Nucleus accumbens (tissue), 56 donors: Measurements from ENCODE around the gene KRTAP4-7.
"Not testable (repeated sequence)": the region's sequence is repeated elsewhere in the genome, so short reads cannot be mapped to it uniquely, and the experiment has no call there.

ENCODE experiments used
- DNase-seq, 56 donors: peaks; one replicate each; lab custom pipeline; 2025; lab: John Stamatoyannopoulos, UW

The KRTAP4-7 gene

GRCh38 chr17:41065016-41065689 is 18.8 kb upstream of the KRTAP4-7 start:
- DNase-seq: not testable (repeated sequence)

GRCh38 chr17:41065829-41066624 is 17.9 kb upstream of the KRTAP4-7 start, which contains the start of gene KRTAP2-4:
Gene KRTAP2-4 (minus strand): TSS chr17:41065879. CDS start chr17:41065845, 34 bp downstream.
- DNase-seq: no peak

- DNase-seq: no peak
Observed at GRCh38 chr17:41067281-41067680, 16.7 kb upstream of the KRTAP4-7 start.

- no peak for DNase-seq
Observed at GRCh38 chr17:41069031-41069430, 14.9 kb upstream of the KRTAP4-7 start.

- DNase-seq: no peak
Observed at GRCh38 chr17:41071606-41072360, 12.2 kb upstream of the KRTAP4-7 start.

GRCh38 chr17:41073676-41074075 is 10.3 kb upstream of the KRTAP4-7 start:
- DNase-seq: no peak

GRCh38 chr17:41076788-41077187 is 7.2 kb upstream of the KRTAP4-7 start:
- DNase-seq: no peak

GRCh38 chr17:41082626-41083025 is 1.3 kb upstream of the KRTAP4-7 start:
- no peak for DNase-seq

- DNase-seq: not testable (repeated sequence)
Observed at GRCh38 chr17:41083427-41083826, 523 bp upstream of the KRTAP4-7 start.

- DNase-seq: not testable (repeated sequence)
Observed at GRCh38 chr17:41088760-41089352, 4.9 kb downstream of the KRTAP4-7 start.

- DNase-seq: no peak
Observed at GRCh38 chr17:41096055-41096454, 12.1 kb downstream of the KRTAP4-7 start.

- no peak for DNase-seq
Observed at GRCh38 chr17:41098042-41098441, 14.1 kb downstream of the KRTAP4-7 start, which contains the start of gene KRTAP4-8. Gene KRTAP4-8 (minus strand): TSS chr17:41098142. CDS start chr17:41098084, 58 bp downstream.

GRCh38 chr17:41098481-41098880 is 14.5 kb downstream of the KRTAP4-7 start:
- no peak for DNase-seq

GRCh38 chr17:41099682-41100480 is 15.9 kb downstream of the KRTAP4-7 start:
- DNase-seq: not testable (repeated sequence)

GRCh38 chr17:41101586-41102259 is 17.8 kb downstream of the KRTAP4-7 start, which contains the start of gene KRTAP4-16:
Gene KRTAP4-16 (minus strand): TSS chr17:41102209. CDS start chr17:41102209, 0 bp downstream.
- DNase-seq: no peak

- no peak for DNase-seq
Observed at GRCh38 chr17:41103896-41104295, 19.9 kb downstream of the KRTAP4-7 start.

- not testable (repeated sequence) for DNase-seq
Observed at GRCh38 chr17:41104386-41105038, 20.6 kb downstream of the KRTAP4-7 start.

- not testable (repeated sequence) for DNase-seq
Observed at GRCh38 chr17:41105347-41105746, 21.4 kb downstream of the KRTAP4-7 start, which contains the start of gene KRTAP4-9. Gene KRTAP4-9 (plus strand): TSS chr17:41105389. CDS start chr17:41105389, 0 bp downstream.
